Measurements from ENCODE around the gene IP6K1. TPM values are rescaled to one million over a fixed set of nuclear protein-coding genes. Genes with fewer than 3 reads are reported as not detected.

Gene IP6K1
- total RNA-seq, 1 experiment from 2014 or later = 30.6 TPM

DNA sequence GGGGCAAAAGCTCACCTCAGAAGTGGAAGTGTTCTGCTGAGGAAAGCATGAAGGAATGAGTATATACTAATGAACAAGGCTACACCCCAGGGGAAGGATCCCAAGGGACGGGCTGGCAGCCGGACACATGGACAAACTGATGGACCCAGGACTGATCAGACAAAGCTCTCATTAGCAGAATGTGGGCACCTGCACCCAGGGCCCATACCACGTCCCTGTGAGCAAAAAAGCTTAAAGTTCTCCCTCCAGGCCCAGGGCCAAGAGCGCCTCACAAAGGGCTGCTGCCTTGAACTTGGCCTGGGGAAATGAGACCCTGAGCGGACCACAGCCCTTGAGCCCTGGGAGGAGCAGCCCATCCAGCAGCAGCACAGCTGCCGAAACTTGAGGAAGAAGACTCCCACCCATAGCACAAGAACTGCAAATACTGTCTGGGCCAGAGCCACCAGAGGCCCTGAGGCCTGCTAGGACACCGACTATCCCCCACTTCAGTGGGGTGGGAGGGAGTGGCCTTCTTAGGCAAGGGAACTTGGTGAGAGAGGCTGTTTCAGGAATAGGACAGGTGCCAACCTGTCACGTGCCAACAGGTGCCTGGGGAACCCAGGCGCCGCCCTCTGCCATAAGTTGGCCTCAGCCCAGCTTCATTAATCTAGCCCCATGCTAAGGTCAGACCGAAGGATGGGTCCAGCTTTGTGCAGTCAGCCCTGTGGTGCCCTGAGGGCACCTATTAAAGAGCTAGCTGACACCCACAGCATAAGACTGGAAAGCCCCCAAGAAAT lies 60.2 kb downstream of the IP6K1 start:
- RAD21 ChIA-PET (ENCODE audit: low non-redundant PET in 1 of 2, low total read pairs in 2 of 2, uncharacterized antibody in 2 of 2, unreplicated experiment in 2 of 2) = no interaction called here
- CTCF ChIA-PET = interaction anchor here (1.1 kb wide), 1 partner anchor 186 kb away, joined by 3 read pairs; no protein-coding TSS in a partner anchor

DNA sequence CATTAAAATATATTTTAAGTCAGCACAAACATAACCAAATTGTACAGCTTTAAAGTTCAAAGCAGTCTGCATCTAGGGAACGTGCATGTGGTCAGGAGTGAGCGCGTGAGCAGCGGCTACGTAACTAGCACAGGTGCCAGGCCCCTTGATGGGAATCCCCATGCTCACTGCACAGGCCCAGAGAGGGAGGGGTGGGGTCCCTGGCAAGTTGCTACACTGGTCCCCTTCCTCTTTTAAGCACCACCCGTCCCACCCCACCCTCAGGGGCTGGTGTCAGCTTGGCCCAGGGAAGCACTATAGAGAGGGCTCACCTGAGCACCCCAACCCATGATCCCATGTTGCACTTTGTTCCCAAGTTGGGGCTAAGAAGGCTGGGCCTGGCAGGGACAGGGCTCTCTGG lies 61.8 kb downstream of the IP6K1 start:
- TF ChIP-seq CBX3 (IDR thresholded peaks at IDR 0.05; ENCODE audit: low read depth) = no peak
- no peak for TF ChIP-seq ELF1 (IDR thresholded peaks at IDR 0.05; ENCODE audit: borderline replicate concordance, low read depth)
- TF ChIP-seq ZFX (IDR thresholded peaks at IDR 0.05) = no peak
- TF ChIP-seq CTCF (IDR thresholded peaks at IDR 0.05 in 2 of 3, conservative IDR thresholded peaks at IDR 0.05 in 1 of 3; ENCODE audit: borderline replicate concordance in 1 of 3, insufficient read depth in 1 of 3, low read depth in 2 of 3, low read length in 2 of 3) = no peak
- no peak for TF ChIP-seq TCF7L2 (IDR thresholded peaks at IDR 0.05; ENCODE audit: borderline replicate concordance, extremely low read depth, insufficient read depth, insufficient read length)
- no peak for TF ChIP-seq SIN3A (IDR thresholded peaks at IDR 0.05; ENCODE audit: low read depth)
- no peak for TF ChIP-seq RAD21 (IDR thresholded peaks at IDR 0.05; ENCODE audit: low read depth)
- no peak for TF ChIP-seq SP1 (IDR thresholded peaks at IDR 0.05; ENCODE audit: low read depth)
- no peak for TF ChIP-seq YY1 (IDR thresholded peaks at IDR 0.05; ENCODE audit: extremely low read depth, insufficient replicate concordance, low read depth, low read length)
- TF ChIP-seq EGR1 (IDR thresholded peaks at IDR 0.05; ENCODE audit: low read depth) = no peak
- no peak for TF ChIP-seq EZH2 (IDR thresholded peaks at IDR 0.05)
- TF ChIP-seq, protein P1, sequence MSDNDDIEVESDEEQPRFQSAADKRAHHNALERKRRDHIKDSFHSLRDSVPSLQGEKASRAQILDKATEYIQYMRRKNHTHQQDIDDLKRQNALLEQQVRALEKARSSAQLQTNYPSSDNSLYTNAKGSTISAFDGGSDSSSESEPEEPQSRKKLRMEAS (IDR thresholded peaks at IDR 0.05) = no peak
- no peak for TF ChIP-seq ZNF274 (IDR thresholded peaks at IDR 0.05; ENCODE audit: low read depth, low read length)
- Histone ChIP-seq H3K4me2 (ENCODE audit: low read length) (peak overlapping the region; percentile 92), H3K9ac (ENCODE audit: low read length) (peak overlapping the region; percentile 99), H3K4me3 (replicated peaks in 1 of 2; ENCODE audit: low read depth in 1 of 2, low read length in 2 of 2) (peak overlapping the region; percentile 95), H4K20me1 (ENCODE audit: insufficient read depth) (no peaks in the 10 kb centered on the region), H3K27me3 (ENCODE audit: insufficient read depth, low read length) (no peaks in the 10 kb centered on the region), H3K36me3 (ENCODE audit: control insufficient read depth in 1 of 2, insufficient read depth in 2 of 2, low read length in 2 of 2) (peaks cover 8 to 27% of the 10 kb centered on the region in 2 experiments; a peak in 3 of 4 replicates), H3K9me3 (ENCODE audit: control insufficient read depth in 1 of 2, insufficient read depth in 1 of 2, low read depth in 1 of 2, low read length in 2 of 2) (no peaks in the 10 kb centered on the region), H2AFZ (ENCODE audit: low read depth, low read length, poor library complexity, severe bottlenecking) (no peak overlapping the region), H3K79me2 (ENCODE audit: insufficient read depth, low read length) (peaks cover 18% of the 10 kb centered on the region), H3K4me1 (ENCODE audit: control insufficient read depth in 1 of 2, insufficient read depth in 2 of 2, low read length in 2 of 2) (peaks cover 13 to 28% of the 10 kb centered on the region in 2 experiments; a peak in 3 of 4 replicates), H3K27ac (ENCODE audit: low read depth, low read length) (peak overlapping the region; percentile 85), H3K9me2 (ENCODE audit: insufficient read depth) (no peaks in the 10 kb centered on the region)
- ChIA-PET RAD21 (ENCODE audit: low non-redundant PET in 1 of 2, low total read pairs in 2 of 2, uncharacterized antibody in 2 of 2, unreplicated experiment in 2 of 2) (no interaction called here), POLR2A (no interaction called here), CTCF (interaction anchor here (1.0 kb wide), 1 partner anchor 78 kb away, joined by 3 read pairs; the partner anchor contains the start of gene INKA1)
- no TSS peak for BruUV-seq (replicated peaks)
- intact Hi-C loops (cut with micrococcal nuclease) = loop anchor here (5.0 kb wide), 1 partner anchor 113 kb away; no protein-coding TSS in a partner anchor
- ATAC-seq = no peak
- no peak for DNase-seq (ENCODE audit: low read depth, low spot score)

More for the DNA sequence above, 60.2 kb downstream of the IP6K1 start:
- H3K27me3 ChIP-seq (ENCODE audit: insufficient read depth, low read length) = no peaks in the 10 kb centered on the region
- POLR2A ChIA-PET = interaction anchor here (0.5 kb wide), 1 partner anchor 56 kb away, joined by 4 read pairs; no protein-coding TSS in a partner anchor
- TF ChIP-seq YY1 (IDR thresholded peaks at IDR 0.05; ENCODE audit: extremely low read depth, insufficient replicate concordance, low read depth, low read length) = no peak
- TF ChIP-seq SIN3A (IDR thresholded peaks at IDR 0.05; ENCODE audit: low read depth) = no peak
- no peak for TF ChIP-seq CEBPB (IDR thresholded peaks at IDR 0.05; ENCODE audit: low read depth)
- H2AFZ ChIP-seq (ENCODE audit: low read depth, low read length, poor library complexity, severe bottlenecking) = no peak overlapping the region
- H3K9ac ChIP-seq (ENCODE audit: low read length) = no peak overlapping the region
- no peak overlapping the region for H3K4me2 ChIP-seq (ENCODE audit: low read length)
- H3K79me2 ChIP-seq (ENCODE audit: insufficient read depth, low read length) = peaks cover 18% of the 10 kb centered on the region
- H3K36me3 ChIP-seq (ENCODE audit: control insufficient read depth in 1 of 2, insufficient read depth in 2 of 2, low read length in 2 of 2) = peaks cover 8 to 20% of the 10 kb centered on the region in 2 experiments; a peak in 3 of 4 replicates
- H3K9me2 ChIP-seq (ENCODE audit: insufficient read depth) = no peaks in the 10 kb centered on the region
- H3K9me3 ChIP-seq (ENCODE audit: control insufficient read depth in 1 of 2, insufficient read depth in 1 of 2, low read depth in 1 of 2, low read length in 2 of 2) = no peaks in the 10 kb centered on the region
- no TSS peak for BruUV-seq (replicated peaks)
- no peak for ATAC-seq
- no peak overlapping the region for H3K4me3 ChIP-seq (replicated peaks in 1 of 2; ENCODE audit: low read depth in 1 of 2, low read length in 2 of 2)
- no peak overlapping the region for H3K27ac ChIP-seq (ENCODE audit: low read depth, low read length)
- peaks cover 13 to 24% of the 10 kb centered on the region in 2 experiments; a peak in 3 of 4 replicates for H3K4me1 ChIP-seq (ENCODE audit: control insufficient read depth in 1 of 2, insufficient read depth in 2 of 2, low read length in 2 of 2)
- no peak for DNase-seq (ENCODE audit: low read depth, low spot score)
- intact Hi-C loops (cut with micrococcal nuclease) = no loop called here
- no peaks in the 10 kb centered on the region for H4K20me1 ChIP-seq (ENCODE audit: insufficient read depth)
